Upper lobe of right lung (tissue), 1 donor: ENCODE results near the gene DNASE1L1. TPM values are rescaled to one million over a fixed set of nuclear protein-coding genes. Genes with fewer than 3 reads are reported as not detected.

Experiments used
- ATAC-seq: fragments of 200-7000 bp; cut with Tn5 transposase; one replicate; pipeline ENCODE4 v1.9.1; 2020; ENCODE audit warnings: mild to moderate bottlenecking, moderate library complexity
- DNase-seq: peaks from one replicate; pipeline ENCODE4 v3.0.0-alpha.2; 2020
- H3K27ac ChIP-seq: fragments of 200-600 bp; one replicate; pipeline ENCODE4 v1.8.0; 2022
- H3K27me3 ChIP-seq: fragments of 200-600 bp; one replicate; pipeline ENCODE4 v1.8.0; 2022; ENCODE audit warnings: mild to moderate bottlenecking
- H3K36me3 ChIP-seq: fragments of 200-600 bp; one replicate; pipeline ENCODE4 v1.8.0; 2022
- H3K4me1 ChIP-seq: fragments of 200-600 bp; one replicate; pipeline ENCODE4 v1.8.0; 2022
- H3K4me3 ChIP-seq: fragments of 200-600 bp; one replicate; pipeline ENCODE4 v1.8.0; 2022; ENCODE audit warnings: mild to moderate bottlenecking
- H3K9me3 ChIP-seq: fragments of 200-600 bp; one replicate; pipeline ENCODE4 v1.8.0; 2022
- intact Hi-C: fragments of 100-400 bp; cut with DNase I; formaldehyde crosslinking; loops from one replicate; pipeline ENCODE4 v1.11.0; 2022
- microRNA-seq: library from miRNA; unstranded; fragments of <30 nt; microRNA quantifications from one replicate; pipeline ENCODE4 v1.2.0, GENCODE V29; 2020; ENCODE audit warnings: borderline microRNAs expressed
- total RNA-seq: library from RNA; stranded (reverse); fragmentation: NEBNext Ultra II Directional; extraction: Animal tissue kit (Norgen Biotek cat#: 25700); gene quantifications from one replicate; pipeline ENCODE4 v1.2.1, GENCODE V29; 2021
- TF ChIP-seq, protein P1 (sequence below): fragments of 200-600 bp; IDR thresholded peaks from one replicate; pipeline ENCODE4 v1.8.0; 2022; ENCODE audit warnings: antibody characterized with exemption
- donor health status: DM: no; HTN: yes; CAD: no; lungs with severe emphysema.

The DNASE1L1 gene
- total RNA-seq, 1 donor from 2014 or later = 37.1 TPM

DNA sequence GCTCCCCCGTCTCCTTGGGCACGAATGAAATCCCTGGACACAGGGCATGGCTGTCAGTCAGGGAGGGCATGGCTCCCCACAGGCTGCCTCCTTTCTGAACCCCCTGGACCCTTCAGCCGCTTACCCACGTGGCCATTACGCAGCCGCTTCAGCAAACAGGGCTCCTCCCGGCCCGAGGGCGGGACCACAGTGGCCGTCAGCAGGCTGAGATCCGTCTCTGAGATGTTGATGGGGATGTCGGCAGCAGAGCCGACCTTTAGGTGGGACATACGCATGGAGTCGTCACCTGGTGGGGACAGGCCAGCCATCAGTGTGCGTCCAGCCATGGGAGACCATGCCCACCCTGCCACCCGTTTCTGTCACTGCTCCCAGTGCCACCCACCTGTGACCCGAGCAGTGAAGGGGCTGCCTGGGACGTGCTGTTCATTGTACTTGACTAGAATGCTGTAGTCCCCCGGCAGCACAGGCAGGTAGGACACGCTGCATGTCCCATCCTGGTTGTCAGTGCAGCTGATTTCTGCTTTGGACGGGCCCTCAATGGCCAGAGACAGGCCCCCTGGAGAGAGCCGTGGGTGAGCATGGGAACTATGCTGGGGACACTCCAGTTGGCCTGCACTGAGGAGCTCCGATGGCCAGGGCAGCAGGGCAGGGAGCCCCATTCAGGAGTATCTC lies 55.7 kb downstream of the DNASE1L1 start:
- H3K9me3 ChIP-seq = no peaks in the 10 kb centered on the region
- no peak overlapping the region for H3K4me3 ChIP-seq
- DNase-seq = peak; percentile 40
- no peaks in the 10 kb centered on the region for H3K4me1 ChIP-seq
- ATAC-seq = no peak
- intact Hi-C loops = no loop called here
- no peak overlapping the region for H3K27ac ChIP-seq
- TF ChIP-seq, protein P1, sequence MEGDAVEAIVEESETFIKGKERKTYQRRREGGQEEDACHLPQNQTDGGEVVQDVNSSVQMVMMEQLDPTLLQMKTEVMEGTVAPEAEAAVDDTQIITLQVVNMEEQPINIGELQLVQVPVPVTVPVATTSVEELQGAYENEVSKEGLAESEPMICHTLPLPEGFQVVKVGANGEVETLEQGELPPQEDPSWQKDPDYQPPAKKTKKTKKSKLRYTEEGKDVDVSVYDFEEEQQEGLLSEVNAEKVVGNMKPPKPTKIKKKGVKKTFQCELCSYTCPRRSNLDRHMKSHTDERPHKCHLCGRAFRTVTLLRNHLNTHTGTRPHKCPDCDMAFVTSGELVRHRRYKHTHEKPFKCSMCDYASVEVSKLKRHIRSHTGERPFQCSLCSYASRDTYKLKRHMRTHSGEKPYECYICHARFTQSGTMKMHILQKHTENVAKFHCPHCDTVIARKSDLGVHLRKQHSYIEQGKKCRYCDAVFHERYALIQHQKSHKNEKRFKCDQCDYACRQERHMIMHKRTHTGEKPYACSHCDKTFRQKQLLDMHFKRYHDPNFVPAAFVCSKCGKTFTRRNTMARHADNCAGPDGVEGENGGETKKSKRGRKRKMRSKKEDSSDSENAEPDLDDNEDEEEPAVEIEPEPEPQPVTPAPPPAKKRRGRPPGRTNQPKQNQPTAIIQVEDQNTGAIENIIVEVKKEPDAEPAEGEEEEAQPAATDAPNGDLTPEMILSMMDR = no peak
- H3K27me3 ChIP-seq = no peaks in the 10 kb centered on the region
- H3K36me3 ChIP-seq = peaks cover 85% of the 10 kb centered on the region

DNA sequence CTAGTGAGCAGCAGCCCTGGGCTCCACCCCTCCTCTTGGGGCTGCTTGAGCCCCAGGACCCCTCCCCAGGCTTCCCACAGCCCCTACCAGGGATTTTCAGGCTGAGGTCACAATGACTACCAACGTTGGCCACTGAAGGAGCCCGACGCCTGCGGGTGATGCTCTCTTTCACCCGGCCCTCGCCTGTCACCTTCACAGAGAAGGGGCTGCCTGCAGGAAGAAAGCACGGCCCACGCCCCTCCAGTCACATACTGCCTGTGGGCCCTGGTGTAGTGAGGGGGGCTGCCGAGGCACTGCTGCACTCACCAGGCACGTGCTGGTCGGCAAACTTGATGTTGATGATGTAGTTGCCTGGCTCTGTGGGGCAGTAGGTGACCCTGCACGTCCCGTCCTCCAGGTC lies 56.6 kb downstream of the DNASE1L1 start:
- no peaks in the 10 kb centered on the region for H3K4me1 ChIP-seq
- intact Hi-C loops = no loop called here
- no peaks in the 10 kb centered on the region for H3K27me3 ChIP-seq
- peak; percentile 34 for DNase-seq
- peaks cover 77% of the 10 kb centered on the region for H3K36me3 ChIP-seq
- H3K9me3 ChIP-seq = no peaks in the 10 kb centered on the region
- no peak overlapping the region for H3K27ac ChIP-seq
- TF ChIP-seq, protein P1 = no peak
- H3K4me3 ChIP-seq = no peak overlapping the region
- ATAC-seq = no peak

DNA sequence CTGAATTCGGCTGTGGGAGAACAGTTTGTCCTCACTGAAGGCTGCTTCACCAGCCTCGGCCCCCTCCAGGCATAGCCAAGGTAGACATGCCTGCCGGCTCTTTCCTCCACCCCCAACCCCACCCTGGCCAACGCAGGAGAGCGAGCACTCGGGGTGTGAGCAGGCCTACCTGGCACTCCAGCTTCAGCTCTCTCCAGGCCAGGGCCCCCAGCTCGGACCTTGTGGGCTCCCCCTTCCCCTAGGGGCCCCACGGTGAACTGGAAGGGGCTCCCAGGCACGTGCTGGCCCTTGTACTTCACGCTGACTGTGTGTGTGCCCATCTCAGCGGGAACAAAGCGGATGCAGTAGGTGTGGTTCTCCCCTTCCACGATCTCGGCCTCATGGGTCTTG lies 57.0 kb downstream of the DNASE1L1 start:
- Histone ChIP-seq H3K27me3 (no peaks in the 10 kb centered on the region), H3K4me3 (no peak overlapping the region), H3K4me1 (no peaks in the 10 kb centered on the region), H3K27ac (no peak overlapping the region), H3K9me3 (no peaks in the 10 kb centered on the region), H3K36me3 (peaks cover 72% of the 10 kb centered on the region)
- TF ChIP-seq, protein P1 = no peak
- intact Hi-C loops = no loop called here
- ATAC-seq = no peak
- DNase-seq = peak; percentile 51

Small RNA genes lying within 50 kb of the gene (microRNA-seq; reads per million reads assigned to microRNA genes)
- not detected for gene MIR6858

Other genes starting within 250 kb of the DNASE1L1 start
- gene OPN1MW, start 226.7 kb downstream of the DNASE1L1 start, total RNA-seq = not detected
- gene OPN1MW2, start 189.5 kb downstream of the DNASE1L1 start, total RNA-seq = not detected
- not detected for gene OPN1MW3, start 151.7 kb downstream of the DNASE1L1 start, total RNA-seq
- gene TEX28, start 114.1 kb downstream of the DNASE1L1 start, total RNA-seq = not detected
- not detected for gene TKTL1, start 113.5 kb downstream of the DNASE1L1 start, total RNA-seq
- gene FLNA, start 34.6 kb downstream of the DNASE1L1 start, total RNA-seq = 1,252 TPM
- 58.4 TPM for gene EMD, start 30.0 kb downstream of the DNASE1L1 start, total RNA-seq
- 2,677 TPM for gene RPL10, start 10.9 kb downstream of the DNASE1L1 start, total RNA-seq
- gene TAFAZZIN, start 2.3 kb upstream of the DNASE1L1 start, total RNA-seq = 43.9 TPM
- 193 TPM for gene ATP6AP1, start 19.4 kb upstream of the DNASE1L1 start, total RNA-seq
- 108 TPM for gene GDI1, start 27.9 kb upstream of the DNASE1L1 start, total RNA-seq
- 82.0 TPM for gene FAM50A, start 34.9 kb upstream of the DNASE1L1 start, total RNA-seq
- gene PLXNA3, start 49.0 kb upstream of the DNASE1L1 start, total RNA-seq = 49.0 TPM
- gene LAGE3, start 70.0 kb upstream of the DNASE1L1 start, total RNA-seq = 15.1 TPM
- gene UBL4A, start 77.4 kb upstream of the DNASE1L1 start, total RNA-seq = 33.8 TPM
- gene SLC10A3, start 81.4 kb upstream of the DNASE1L1 start, total RNA-seq = 23.7 TPM
- 42.6 TPM for gene FAM3A, start 107.0 kb upstream of the DNASE1L1 start, total RNA-seq
- 84.9 TPM for gene G6PD, start 137.6 kb upstream of the DNASE1L1 start, total RNA-seq
- 33.4 TPM for gene IKBKG, start 138.4 kb upstream of the DNASE1L1 start, total RNA-seq
- gene CTAG1A, start 175.9 kb upstream of the DNASE1L1 start, total RNA-seq = not detected
- not detected for gene CTAG1B, start 210.0 kb upstream of the DNASE1L1 start, total RNA-seq
- gene CTAG2, start 244.3 kb upstream of the DNASE1L1 start, total RNA-seq = not detected